H1 (cell line): ENCODE measurements around the gene ATXN7. TPM values are rescaled to one million over a fixed set of nuclear protein-coding genes. Genes with fewer than 3 reads are reported as not detected.

Experiments
- CTCF ChIA-PET: fragments of 300-600 bp; sonication (Branson Sonifier 250); formaldehyde crosslinking; loops from one replicate; lab custom pipeline; 2021; ENCODE audit not compliant: partially characterized antibody; lab: Charles Lee
- POLR2A ChIA-PET: fragments of 300-600 bp; sonication (Branson Sonifier 250); formaldehyde crosslinking; loops from one replicate; lab custom pipeline; 2021; ENCODE audit warnings: inconsistent platforms; ENCODE audit not compliant: partially characterized antibody; lab: Charles Lee
- DNase-seq, 2 experiments: peaks; one replicate each; pipeline versions ENCODE4 v3.0.0 to v3.0.0-alpha.2; 2010 to 2022; ENCODE audit warnings: low spot score in 2 of 2, low read depth in 1 of 2, mixed read lengths in 1 of 2
- FAIRE-seq: peaks from 2 replicates; lab custom pipeline; 2011; peaks lifted over from hg19 to GRCh38; lab: Jason Lieb, UNC
- H2AFZ ChIP-seq: 2 replicates; pipeline ENCODE4 v1.8.1; 2012; ENCODE audit warnings: low read length, inconsistent platforms
- H2AK5ac ChIP-seq: 2 replicates; pipeline ENCODE4 v1.6.1; 2013; ENCODE audit warnings: low read depth, low read length
- H2BK120ac ChIP-seq: replicated peaks from 2 replicates; pipeline ENCODE3; 2013; ENCODE audit warnings: low read depth, low read length, inconsistent platforms
- H2BK12ac ChIP-seq: 2 replicates; pipeline ENCODE4 v1.6.1; 2013; ENCODE audit warnings: low read depth, low read length
- H2BK15ac ChIP-seq: 2 replicates; pipeline ENCODE4 v1.6.1; 2013; ENCODE audit warnings: low read length
- H2BK20ac ChIP-seq: 2 replicates; pipeline ENCODE4 v1.6.1; 2013; ENCODE audit warnings: low read length
- H2BK5ac ChIP-seq: 2 replicates; pipeline ENCODE4 v1.6.1; 2013; ENCODE audit warnings: low read depth, low read length
- H3K14ac ChIP-seq: 2 replicates; pipeline ENCODE4 v1.6.1; 2013; ENCODE audit warnings: inconsistent platforms; ENCODE audit not compliant: insufficient read length
- H3K18ac ChIP-seq: 2 replicates; pipeline ENCODE4 v1.6.1; 2013; ENCODE audit warnings: low read length; ENCODE audit errors: extremely low read depth
- H3K23ac ChIP-seq: 2 replicates; pipeline ENCODE4 v1.6.1; 2013; ENCODE audit warnings: inconsistent platforms; ENCODE audit not compliant: insufficient read length
- H3K23me2 ChIP-seq: 2 replicates; pipeline ENCODE4 v1.6.1; 2013; ENCODE audit warnings: low read depth, low read length
- H3K27ac ChIP-seq: 2 replicates; pipeline ENCODE4 v1.6.1; 2011; ENCODE audit warnings: low read depth, low read length, inconsistent platforms
- H3K27me3 ChIP-seq, 4 experiments: replicated peaks in 1 of 4; 1 replicate in 1 of 4; 2 replicates in 3 of 4; pipeline versions ENCODE4 v1.6.1 to v1.8.1; 2011 to 2013; ENCODE audit warnings: low read length in 3 of 4, mild to moderate bottlenecking in 3 of 4, inconsistent platforms in 2 of 4, mixed read lengths in 2 of 4, moderate library complexity in 1 of 4; ENCODE audit not compliant: control insufficient read depth in 3 of 4, insufficient read depth in 3 of 4; ENCODE audit errors: extremely low read depth in 1 of 4
- H3K36me3 ChIP-seq, 4 experiments: 2 replicates each; pipeline versions ENCODE4 v1.6.1 to v1.8.1; 2011 to 2013; ENCODE audit warnings: mild to moderate bottlenecking in 4 of 4, low read length in 3 of 4, moderate library complexity in 2 of 4, control low read depth in 1 of 4, inconsistent platforms in 1 of 4; ENCODE audit not compliant: insufficient read depth in 4 of 4, control insufficient read depth in 2 of 4
- H3K4ac ChIP-seq: replicated peaks from 2 replicates; pipeline ENCODE3; 2013; ENCODE audit warnings: low read length, low read depth, mixed read lengths, inconsistent platforms; ENCODE audit not compliant: insufficient read length
- H3K4me1 ChIP-seq, 4 experiments: replicated peaks in 1 of 4; 1 replicate in 1 of 4; 2 replicates in 3 of 4; pipeline versions ENCODE4 v1.6.1 to v1.8.1; 2011 to 2013; ENCODE audit warnings: low read length in 3 of 4, inconsistent platforms in 2 of 4, mixed read lengths in 1 of 4; ENCODE audit not compliant: insufficient read depth in 4 of 4, control insufficient read depth in 3 of 4
- H3K4me2 ChIP-seq, 2 experiments: 2 replicates each; pipeline versions ENCODE4 v1.6.1 to v1.8.1; 2011 to 2013; ENCODE audit warnings: low read depth in 2 of 2, low read length in 2 of 2, control low read depth in 1 of 2, inconsistent platforms in 1 of 2, mild to moderate bottlenecking in 1 of 2; ENCODE audit not compliant: insufficient read depth in 1 of 2
- H3K4me3 ChIP-seq, 4 experiments: fragments of 200-600, 300-600 bp in 1 of 4; sonication (generic), shearing (Covaris generic), sonication (Bioruptor Twin) in 1 of 4; 2 replicates each; pipeline versions ENCODE4 v1.5.1 to v1.8.1; 2011 to 2016; ENCODE audit warnings: low read length in 4 of 4, low read depth in 3 of 4, control low read depth in 2 of 4, inconsistent platforms in 2 of 4, mild to moderate bottlenecking in 2 of 4, mixed read lengths in 1 of 4, moderate library complexity in 1 of 4; ENCODE audit not compliant: insufficient read depth in 2 of 4; ENCODE audit errors: extremely low read depth in 1 of 4
- H3K56ac ChIP-seq: replicated peaks from 2 replicates; pipeline ENCODE3; 2013; ENCODE audit warnings: low read depth, mild to moderate bottlenecking, mixed read lengths, low read length, inconsistent platforms; ENCODE audit not compliant: insufficient read length
- H3K79me1 ChIP-seq: 2 replicates; pipeline ENCODE4 v1.6.1; 2013; ENCODE audit warnings: low read depth, low read length, control low read depth
- H3K79me2 ChIP-seq, 2 experiments: 2 replicates each; pipeline versions ENCODE4 v1.6.1 to v1.8.1; 2012 to 2013; ENCODE audit warnings: low read length in 2 of 2, mild to moderate bottlenecking in 2 of 2, inconsistent platforms in 1 of 2; ENCODE audit not compliant: insufficient read depth in 2 of 2, control insufficient read depth in 1 of 2
- H3K9ac ChIP-seq, 4 experiments: replicated peaks in 1 of 4; 1 replicate in 1 of 4; 2 replicates in 3 of 4; pipeline versions ENCODE4 v1.6.1 to v1.8.1; 2011 to 2013; ENCODE audit warnings: low read depth in 3 of 4, low read length in 3 of 4, control low read depth in 2 of 4, mild to moderate bottlenecking in 2 of 4, moderate library complexity in 2 of 4, inconsistent platforms in 1 of 4; ENCODE audit errors: extremely low read depth in 1 of 4
- H3K9me3 ChIP-seq, 2 experiments: 2 replicates each; pipeline versions ENCODE4 v1.6.1 to v1.8.1; 2012 to 2013; ENCODE audit warnings: mild to moderate bottlenecking in 2 of 2, moderate library complexity in 2 of 2, control low read depth in 1 of 2, inconsistent platforms in 1 of 2, low read depth in 1 of 2, low read length in 1 of 2, mixed read lengths in 1 of 2; ENCODE audit not compliant: insufficient read depth in 2 of 2
- H4K20me1 ChIP-seq, 2 experiments: replicated peaks in 1 of 2; 2 replicates each; pipeline versions ENCODE3 to v1.8.1; 2011 to 2013; ENCODE audit warnings: inconsistent platforms in 2 of 2, low read length in 2 of 2, mild to moderate bottlenecking in 1 of 2; ENCODE audit not compliant: insufficient read depth in 2 of 2, control insufficient read depth in 1 of 2
- H4K5ac ChIP-seq: 2 replicates; pipeline ENCODE4 v1.6.1; 2013; ENCODE audit warnings: low read length, low read depth, mixed read lengths, inconsistent platforms; ENCODE audit not compliant: insufficient read length
- H4K8ac ChIP-seq: 2 replicates; pipeline ENCODE4 v1.8.0; 2013; ENCODE audit warnings: mild to moderate bottlenecking, moderate library complexity, low read length, inconsistent platforms; ENCODE audit not compliant: insufficient read depth; ENCODE audit errors: extremely low read depth
- H4K91ac ChIP-seq: replicated peaks from 2 replicates; pipeline ENCODE3; 2013; ENCODE audit warnings: low read length, mixed read lengths, inconsistent platforms; ENCODE audit not compliant: insufficient read length
- CHD1 ChIP-seq: IDR thresholded peaks from 2 replicates; pipeline ENCODE4 v1.6.1; 2012; ENCODE audit warnings: low read depth, low read length, improper control_type of control experiment
- CTCF ChIP-seq, 3 experiments: IDR thresholded peaks; 1 replicate in 2 of 3; 2 replicates in 1 of 3; pipeline versions ENCODE4 v1.5.1 to v1.6.1; 2011; ENCODE audit warnings: low read length in 3 of 3, mild to moderate bottlenecking in 3 of 3, inconsistent platforms in 2 of 3, low read depth in 1 of 3, moderate library complexity in 1 of 3; ENCODE audit not compliant: insufficient read depth in 1 of 3; ENCODE audit errors: control extremely low read depth in 1 of 3
- EZH2 ChIP-seq: fragments of 200-600 bp; sonication (generic); IDR thresholded peaks from 2 replicates; pipeline ENCODE4 v1.7.1; 2012; ENCODE audit warnings: low read depth, mild to moderate bottlenecking, moderate library complexity, low read length, inconsistent platforms; ENCODE audit not compliant: severe bottlenecking
- FOSL1 ChIP-seq: IDR thresholded peaks from 2 replicates; pipeline ENCODE4 v1.6.1; 2011; ENCODE audit warnings: mild to moderate bottlenecking, low read depth, low read length, moderate library complexity; ENCODE audit not compliant: insufficient read depth
- GTF2F1 ChIP-seq: IDR thresholded peaks from 2 replicates; pipeline ENCODE4 v1.6.1; 2012; ENCODE audit warnings: low read depth, low read length, improper control_type of control experiment, borderline replicate concordance
- MAX ChIP-seq: IDR thresholded peaks from 2 replicates; pipeline ENCODE4 v1.6.1; 2012; ENCODE audit warnings: inconsistent platforms
- RNF2 ChIP-seq: fragments of 200-900, 300-1000 bp; sonication (generic); IDR thresholded peaks from 2 replicates; pipeline ENCODE4 v1.7.1; 2016; ENCODE audit warnings: borderline replicate concordance, low read depth, mild to moderate bottlenecking, antibody characterized with exemption, low read length; ENCODE audit not compliant: poor library complexity, severe bottlenecking; ENCODE audit errors: missing control alignments
- SP2 ChIP-seq: IDR thresholded peaks from 2 replicates; pipeline ENCODE4 v1.6.1; 2012; ENCODE audit warnings: mild to moderate bottlenecking, low read length, inconsistent platforms
- WGBS, 2 experiments: shearing (Covaris generic) in 1 of 2; methylation state at CpG; one replicate each; pipeline versions ENCODE4 v1.1.6 to v1.1.7; 2013 to 2015; ENCODE audit warnings: low lambda C conversion rate in 2 of 2, mixed read lengths in 2 of 2, inconsistent platforms in 1 of 2, low coverage in 1 of 2, missing lambda C conversion rate in 1 of 2; ENCODE audit not compliant: insufficient replicate concordance in 2 of 2, insufficient coverage in 1 of 2, insufficient read length in 1 of 2; ENCODE audit errors: extremely low coverage in 1 of 2, missing lambda C conversion rate in 1 of 2; 5-methylcytosine and 5-hydroxymethylcytosine counted together
- polyA plus RNA-seq, 7 experiments: library from polyadenylated mRNA; depleted of rRNA in 3 of 7; stranded (reverse) in 5 of 7; unstranded in 2 of 7; fragments of >200 nt in 5 of 7; fragments of 200-250 nt in 2 of 7; gene quantifications; 1 replicate in 5 of 7; 2 replicates in 1 of 7; 4 replicates in 1 of 7; pipeline versions ENCODE4 v1.2.1 to v1.2.3, GENCODE V29; 2011 to 2013; ENCODE audit warnings: missing spikeins in 2 of 7, mixed read lengths in 2 of 7
- total RNA-seq: library from RNA; stranded (reverse); fragmentation: NEBNext Ultra II Directional; extraction: Animal tissue kit (Norgen Biotek cat#: 25700); gene quantifications from 2 replicates; pipeline ENCODE4 v1.2.1, GENCODE V29; 2021

The ATXN7 gene
- total and polyA plus RNA-seq, 2 of the 8 experiments (the other 6 are each of a cell fraction or from before 2014, with no cell fraction given): 15.5 to 16.8 TPM

- no peaks in the 10 kb centered on the region for H3K9me3 ChIP-seq
- H2BK120ac ChIP-seq: no peak overlapping the region
- FAIRE-seq: no peak
- no peak overlapping the region for H4K91ac ChIP-seq
- ChIA-PET POLR2A (interaction anchor here (1.3 to 2.7 kb wide), 3 partner anchors 10 to 442 kb away, joined by 3 to 12 read pairs (median 3); no protein-coding TSS in a partner anchor), CTCF (interaction anchor here (1.2 to 4.1 kb wide), 4 partner anchors 12 to 16 kb away, joined by 3 to 25 read pairs (median 4); partner anchors contain the start of gene PSMD6)
- no peak overlapping the region for H3K56ac ChIP-seq
- no peak overlapping the region for H3K4me3 ChIP-seq
- H3K79me2 ChIP-seq: no peaks in the 10 kb centered on the region
- H3K23me2 ChIP-seq: no peaks in the 10 kb centered on the region
- H2BK12ac ChIP-seq: no peak overlapping the region
- no peak overlapping the region for H3K4me2 ChIP-seq
- peak overlapping the region; percentile 64; the same call in 1 of the 2 replicates for H4K8ac ChIP-seq
- no peak overlapping the region for H2AK5ac ChIP-seq
- no peaks in the 10 kb centered on the region for H3K79me1 ChIP-seq
- peaks cover 0 to 4% of the 10 kb centered on the region in 2 experiments for H4K20me1 ChIP-seq
- no peaks in the 10 kb centered on the region for H3K4me1 ChIP-seq
- no peak overlapping the region for H2BK20ac ChIP-seq
- no peak overlapping the region for H2BK5ac ChIP-seq
- H3K9ac ChIP-seq: no peak overlapping the region
- H3K18ac ChIP-seq: no peak overlapping the region
- H3K23ac ChIP-seq: no peak overlapping the region
- no peak overlapping the region for H4K5ac ChIP-seq
- DNase-seq: no peak
- no peak overlapping the region for H3K14ac ChIP-seq
- no peak overlapping the region for H2AFZ ChIP-seq
- 92% methylated on average over 7 of the region's 7 CpGs; no CpG with 5 or more reads in 1 of the 2 experiments for WGBS, 2 experiments
- no peaks in the 10 kb centered on the region for H3K27me3 ChIP-seq
- H3K36me3 ChIP-seq: peaks cover 22 to 73% (median 53%) of the 10 kb centered on the region in 4 experiments
- H2BK15ac ChIP-seq: no peak overlapping the region
- no peak overlapping the region for H3K4ac ChIP-seq
- no peak overlapping the region for H3K27ac ChIP-seq
- TF ChIP-seq RNF2 (no peak), FOSL1 (no peak), CTCF (IDR thresholded peaks at IDR 0.05; ENCODE audit: control extremely low read depth in 1 of 3, insufficient read depth in 1 of 3, low read depth in 1 of 3, low read length in 3 of 3) (no peak), MAX (no peak), CHD1 (no peak), SP2 (no peak), EZH2 (no peak), GTF2F1 (no peak)
Observed at GRCh38 chr3:64008487-64009351, 145.1 kb downstream of the ATXN7 start.
